ENCODE results near the gene IRGQ.

Gene IRGQ

DNA sequence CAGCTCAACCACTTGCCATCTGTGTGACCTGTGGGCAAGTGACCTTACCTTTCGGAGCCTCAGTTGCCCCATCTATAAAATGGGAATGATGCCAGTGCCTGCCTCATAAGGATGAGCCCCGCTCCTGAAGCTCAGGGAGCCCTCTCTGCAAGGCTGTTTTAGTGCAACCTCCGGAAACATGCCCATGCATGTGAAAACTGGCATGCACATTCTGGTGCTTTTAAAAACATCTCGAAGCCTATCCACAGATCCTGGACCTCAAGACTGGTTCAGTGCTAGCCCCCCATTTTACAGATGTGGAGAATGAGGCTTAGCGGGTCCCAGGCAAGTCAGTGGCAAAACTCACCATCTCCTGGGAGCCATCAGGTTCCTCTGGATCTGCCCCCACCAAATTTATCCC lies 38.1 kb upstream of the IRGQ start:
- TF ChIP-seq POLR2A (IDR thresholded peaks at IDR 0.05; ENCODE audit: low read length), result no peak
- no peak for DNase-seq

DNA sequence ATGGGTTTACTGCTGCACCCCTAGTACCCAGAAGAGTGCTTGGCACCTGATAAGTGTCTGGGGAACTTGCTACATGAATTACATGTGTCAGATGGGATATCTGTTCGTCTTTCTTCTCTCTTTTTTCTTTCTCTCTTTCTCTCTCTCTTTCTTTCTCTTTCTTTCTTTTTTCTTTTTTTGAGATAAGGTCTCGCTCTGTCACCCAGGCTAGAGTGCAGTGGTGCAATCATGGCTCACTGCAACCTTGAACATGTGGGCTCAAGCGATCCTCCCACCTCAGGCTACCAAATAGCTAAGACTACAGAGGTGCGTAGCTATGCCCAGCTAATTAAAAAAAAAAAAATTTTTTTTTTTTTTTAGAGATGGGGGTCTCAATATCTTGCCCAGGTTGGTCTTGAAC lies 37.6 kb upstream of the IRGQ start:
- TF ChIP-seq GATA1 (IDR thresholded peaks at IDR 0.05; ENCODE audit: low read depth, low read length) (no peak), POLR2A (IDR thresholded peaks at IDR 0.05; ENCODE audit: low read length) (no peak)
- no peak for DNase-seq

DNA sequence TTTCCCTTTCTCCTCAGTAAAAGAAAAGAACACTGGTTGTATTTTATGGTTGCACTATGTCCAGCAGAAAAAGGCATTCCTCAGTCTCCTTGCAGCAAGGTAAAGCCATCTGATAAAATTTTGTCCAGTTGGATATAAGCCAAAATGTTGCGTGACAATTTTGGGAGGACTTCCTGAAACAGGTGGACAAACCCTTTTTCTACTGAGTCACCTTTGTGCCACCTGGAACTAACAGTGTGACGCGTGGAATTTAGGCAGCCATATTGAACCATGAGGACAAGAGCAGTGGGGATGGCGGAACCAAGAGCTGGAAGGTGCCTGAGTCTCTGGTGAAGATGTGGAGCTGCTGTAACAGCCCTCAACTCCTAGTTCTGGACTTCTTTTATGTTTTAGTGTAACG lies 35.6 kb upstream of the IRGQ start:
- no peak for DNase-seq
- no peak for TF ChIP-seq GATA1 (IDR thresholded peaks at IDR 0.05; ENCODE audit: low read depth, low read length)
- no peak for TF ChIP-seq POLR2A (IDR thresholded peaks at IDR 0.05; ENCODE audit: low read length)

DNA sequence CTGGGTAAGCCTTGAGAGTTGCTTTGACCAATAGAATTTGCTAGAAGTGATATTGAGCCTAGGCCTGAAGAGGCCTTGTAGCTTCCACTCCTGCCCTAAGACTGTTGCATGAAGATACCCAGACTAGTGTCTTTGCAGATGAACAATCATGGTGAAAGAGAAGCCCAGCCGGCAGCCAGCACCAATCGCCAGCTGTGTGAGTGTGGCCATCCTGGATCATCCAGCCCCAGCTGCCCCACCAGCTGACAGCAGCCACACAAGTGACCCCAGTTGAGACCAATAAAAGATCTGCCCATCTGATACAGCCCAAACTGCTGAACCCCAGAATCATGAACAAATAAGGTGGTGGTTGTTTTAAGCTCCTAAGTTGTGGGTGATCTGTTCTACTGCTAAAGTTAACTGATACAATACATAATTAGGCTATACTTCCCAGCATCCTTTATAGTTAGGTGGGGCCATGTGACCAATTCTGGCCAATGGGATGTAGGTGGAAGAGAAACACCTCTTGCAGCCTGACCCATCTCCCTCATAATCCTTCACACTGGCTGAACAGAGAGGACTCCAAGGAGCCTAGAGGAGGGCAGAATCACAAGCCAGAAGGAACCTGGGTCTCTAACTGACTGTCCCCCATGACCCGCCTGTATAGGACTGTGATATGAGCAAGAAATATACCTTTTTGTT lies 32.9 kb upstream of the IRGQ start:
- TF ChIP-seq GATA1 (IDR thresholded peaks at IDR 0.05; ENCODE audit: low read depth, low read length) (no peak), POLR2A (IDR thresholded peaks at IDR 0.05; ENCODE audit: low read length) (no peak)
- DNase-seq, result no peak

DNA sequence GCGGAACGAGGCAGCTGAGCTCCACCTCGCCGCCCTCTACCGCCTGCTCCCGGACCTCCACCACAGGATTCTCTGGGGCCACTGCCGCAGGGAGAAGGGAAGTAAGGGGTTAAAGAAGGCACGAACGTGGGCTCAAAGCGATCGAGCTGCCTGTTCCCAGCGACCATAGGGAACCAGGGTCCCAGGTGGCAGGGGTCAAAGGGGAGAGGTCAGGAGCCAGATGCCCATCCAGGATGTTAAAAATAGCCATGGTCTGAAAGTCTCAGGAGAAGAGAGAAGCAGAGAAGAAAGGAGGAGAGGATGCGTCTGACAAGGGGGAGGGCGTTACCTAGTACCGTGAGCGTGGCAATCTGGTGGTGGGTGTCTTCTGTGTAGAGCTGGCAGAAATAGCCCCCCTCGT lies 30.9 kb upstream of the IRGQ start:
- TF ChIP-seq POLR2A (IDR thresholded peaks at IDR 0.05; ENCODE audit: low read length), result no peak
- no peak for TF ChIP-seq GATA1 (IDR thresholded peaks at IDR 0.05; ENCODE audit: low read depth, low read length)
- DNase-seq, result no peak

DNA sequence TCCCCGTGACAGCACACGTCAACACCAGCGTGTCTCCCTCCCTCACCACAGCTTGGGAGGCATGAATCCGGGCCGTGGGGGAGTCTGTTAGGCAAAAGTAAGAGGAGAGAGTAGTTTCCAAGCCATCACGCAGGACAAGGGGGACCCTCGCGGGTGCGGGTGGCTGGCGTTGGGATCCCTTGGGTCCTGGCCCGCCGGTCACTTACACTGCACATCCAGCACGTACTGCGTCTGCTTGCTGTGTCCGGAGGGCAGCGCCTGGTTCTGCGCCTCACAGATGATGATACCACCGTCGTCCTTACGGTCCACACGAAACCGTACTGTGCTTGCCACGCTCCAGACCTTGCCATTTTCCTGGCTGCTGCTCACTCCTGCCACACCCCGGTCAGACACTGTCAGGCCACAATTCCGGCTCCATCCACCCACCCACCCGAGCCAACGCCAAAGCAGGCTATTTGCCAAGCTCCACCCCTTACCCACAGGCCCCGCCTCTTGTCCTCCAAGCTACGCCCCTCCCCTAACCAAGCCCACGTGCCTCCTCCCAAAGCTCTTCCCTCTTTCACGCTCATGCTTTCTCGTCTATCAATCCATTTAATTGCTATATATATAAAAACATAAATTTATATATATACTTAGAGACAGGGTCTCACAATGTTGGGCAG lies 30.1 kb upstream of the IRGQ start:
- DNase-seq, result peak; percentile 38 to 50
- no peak for TF ChIP-seq POLR2A (IDR thresholded peaks at IDR 0.05; ENCODE audit: low read length)

DNA sequence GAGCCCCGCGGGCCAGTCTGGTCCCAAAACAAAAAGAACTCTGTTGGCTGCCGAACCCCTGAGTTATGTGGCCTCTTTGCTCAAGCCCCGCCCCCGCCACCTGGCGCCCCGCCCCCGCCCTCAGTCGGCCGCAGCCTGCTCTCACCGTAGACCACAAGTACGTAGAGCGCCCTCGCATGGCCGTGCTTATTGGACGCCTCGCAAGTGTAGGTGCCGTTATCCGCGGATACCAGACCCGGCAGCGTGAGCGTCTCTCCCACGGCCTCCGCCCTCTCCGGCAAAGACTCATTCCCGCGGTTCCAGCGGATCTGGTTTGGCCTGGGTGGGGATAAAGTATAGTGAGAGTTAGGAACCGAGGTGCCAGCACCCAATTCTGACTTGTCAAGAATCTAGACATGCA lies 29.0 kb upstream of the IRGQ start:
- no peak for TF ChIP-seq POLR2A (IDR thresholded peaks at IDR 0.05; ENCODE audit: low read length)
- DNase-seq, result peak; percentile 90 to 91

DNA sequence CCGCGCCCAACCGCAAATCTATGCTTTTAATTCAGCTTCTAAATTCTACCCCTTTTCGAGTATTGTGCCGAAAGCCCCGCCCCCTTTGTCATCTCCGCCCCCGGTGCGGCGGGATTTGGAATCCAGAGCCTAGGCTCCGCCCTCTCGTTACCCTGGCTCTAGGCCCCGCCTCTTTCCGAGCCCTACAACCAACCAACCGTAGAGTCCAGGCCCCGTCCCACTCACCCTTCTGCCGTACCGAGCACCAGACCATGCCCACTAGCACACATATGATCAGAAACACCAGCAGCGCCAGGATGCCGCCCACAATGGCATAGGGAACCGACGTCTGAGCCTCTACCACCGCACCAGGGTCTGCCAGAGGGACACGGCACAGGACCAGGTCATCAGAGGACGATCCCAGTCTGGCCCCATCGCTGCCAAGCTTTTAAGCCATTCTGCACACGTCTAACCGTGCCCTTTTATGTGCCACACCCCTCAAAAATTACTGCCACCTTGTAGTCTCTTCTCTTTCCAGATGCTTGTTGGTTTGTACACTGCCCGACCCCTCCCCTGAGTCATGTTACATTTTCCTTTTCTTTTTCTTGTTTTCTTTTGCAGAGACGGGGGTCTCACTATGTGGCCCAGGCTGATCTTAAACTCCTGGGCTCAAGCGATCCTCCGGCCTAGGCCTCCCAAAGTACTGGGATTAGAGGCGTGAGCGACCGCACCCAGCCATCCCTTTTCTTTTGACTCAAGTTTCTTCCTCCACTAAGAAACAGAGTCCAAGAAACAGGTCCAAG lies 28.1 kb upstream of the IRGQ start:
- DNase-seq, result no peak
- TF ChIP-seq GATA1 (IDR thresholded peaks at IDR 0.05; ENCODE audit: low read depth, low read length), result no peak

DNA sequence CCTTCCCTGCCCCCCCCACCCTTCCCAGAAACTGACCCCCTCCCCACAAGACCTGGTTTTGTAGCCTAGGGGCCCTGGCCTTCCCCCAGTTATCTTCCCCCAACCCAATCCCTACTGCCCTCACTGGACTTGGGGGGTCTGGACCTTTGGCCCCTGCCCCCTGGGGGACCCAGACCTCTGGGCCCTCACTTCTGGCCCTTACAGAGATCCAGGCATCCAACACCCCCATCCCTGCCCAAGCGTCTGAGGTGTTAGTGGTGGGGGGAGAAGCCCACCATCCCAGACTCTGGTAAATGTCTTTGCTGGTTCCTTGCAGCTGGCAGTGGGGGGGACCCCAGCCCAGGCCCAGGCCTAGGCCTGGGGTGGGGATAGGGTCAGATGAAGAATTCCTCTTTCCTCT lies 27.0 kb upstream of the IRGQ start:
- no peak for DNase-seq
- TF ChIP-seq GATA1 (IDR thresholded peaks at IDR 0.05; ENCODE audit: low read depth, low read length) (no peak), POLR2A (IDR thresholded peaks at IDR 0.05; ENCODE audit: low read length) (no peak)

DNA sequence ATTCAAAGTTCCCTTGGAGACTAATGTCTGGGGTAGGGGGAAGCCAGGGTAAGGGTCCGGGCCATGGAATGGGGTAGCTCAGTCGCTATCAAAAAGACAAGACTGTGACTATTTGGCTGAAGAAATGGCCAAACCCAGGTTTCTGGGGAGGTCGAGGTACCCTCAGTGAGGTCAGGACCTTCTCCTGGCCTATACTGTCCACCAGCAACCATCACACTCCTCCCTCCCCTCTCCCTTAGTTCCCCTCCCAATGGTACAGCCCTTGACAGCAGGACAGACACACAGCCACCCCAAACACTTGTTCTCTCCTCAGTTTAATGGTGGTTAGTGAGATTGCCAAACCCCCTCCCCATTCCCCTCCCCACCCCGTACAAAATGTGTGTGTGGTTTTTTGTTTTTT lies 26.1 kb upstream of the IRGQ start:
- TF ChIP-seq POLR2A (IDR thresholded peaks at IDR 0.05; ENCODE audit: low read length) (no peak), GATA1 (IDR thresholded peaks at IDR 0.05; ENCODE audit: low read depth, low read length) (no peak)
- DNase-seq, result no peak

DNA sequence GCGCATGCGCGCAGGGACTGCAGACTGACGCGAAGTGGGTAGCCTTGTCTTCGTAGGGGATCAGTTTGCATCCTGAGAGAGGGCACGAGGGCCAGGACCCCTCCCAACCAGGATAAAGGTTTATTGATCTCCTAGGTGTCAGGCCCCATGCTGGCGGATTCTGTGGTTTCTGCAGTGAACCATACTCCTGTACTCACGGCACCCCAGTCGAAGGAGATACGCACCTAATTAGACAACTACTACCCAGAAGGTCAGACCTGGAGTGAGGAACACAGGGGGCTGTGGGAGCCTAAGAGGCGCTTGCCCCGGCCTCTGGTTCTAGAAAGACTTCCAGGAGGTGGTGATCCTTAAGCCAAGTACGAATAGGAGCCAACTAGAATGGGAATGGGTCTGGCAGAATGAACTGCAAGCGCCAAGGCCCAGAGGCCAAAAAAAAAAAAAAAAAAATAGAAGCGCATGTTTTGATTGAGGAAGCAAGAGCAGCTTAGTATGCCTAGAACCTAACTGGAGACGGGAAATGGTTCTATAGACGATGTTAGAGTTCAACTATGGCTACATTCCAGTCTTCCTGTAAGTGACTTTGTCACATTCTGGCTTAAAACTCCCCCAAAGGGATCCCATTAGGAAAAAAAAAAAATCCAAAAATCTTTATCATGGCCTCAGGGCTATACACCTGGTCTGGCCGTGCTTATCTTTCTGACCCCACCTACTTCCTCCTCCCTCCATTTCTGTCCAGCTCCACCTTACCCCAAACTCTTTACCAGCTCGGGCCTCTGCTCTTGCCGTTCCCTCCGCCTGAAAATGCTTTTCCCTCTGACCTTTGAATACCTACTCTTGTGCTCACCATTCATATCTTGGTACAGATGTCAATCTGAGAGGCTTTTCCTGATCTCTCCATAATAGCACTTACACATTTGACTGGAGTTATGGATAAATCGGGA lies 24.4 kb upstream of the IRGQ start:
- no peak for DNase-seq
- no peak for TF ChIP-seq POLR2A (IDR thresholded peaks at IDR 0.05; ENCODE audit: low read length)
- TF ChIP-seq GATA1 (IDR thresholded peaks at IDR 0.05; ENCODE audit: low read depth, low read length), result no peak

DNA sequence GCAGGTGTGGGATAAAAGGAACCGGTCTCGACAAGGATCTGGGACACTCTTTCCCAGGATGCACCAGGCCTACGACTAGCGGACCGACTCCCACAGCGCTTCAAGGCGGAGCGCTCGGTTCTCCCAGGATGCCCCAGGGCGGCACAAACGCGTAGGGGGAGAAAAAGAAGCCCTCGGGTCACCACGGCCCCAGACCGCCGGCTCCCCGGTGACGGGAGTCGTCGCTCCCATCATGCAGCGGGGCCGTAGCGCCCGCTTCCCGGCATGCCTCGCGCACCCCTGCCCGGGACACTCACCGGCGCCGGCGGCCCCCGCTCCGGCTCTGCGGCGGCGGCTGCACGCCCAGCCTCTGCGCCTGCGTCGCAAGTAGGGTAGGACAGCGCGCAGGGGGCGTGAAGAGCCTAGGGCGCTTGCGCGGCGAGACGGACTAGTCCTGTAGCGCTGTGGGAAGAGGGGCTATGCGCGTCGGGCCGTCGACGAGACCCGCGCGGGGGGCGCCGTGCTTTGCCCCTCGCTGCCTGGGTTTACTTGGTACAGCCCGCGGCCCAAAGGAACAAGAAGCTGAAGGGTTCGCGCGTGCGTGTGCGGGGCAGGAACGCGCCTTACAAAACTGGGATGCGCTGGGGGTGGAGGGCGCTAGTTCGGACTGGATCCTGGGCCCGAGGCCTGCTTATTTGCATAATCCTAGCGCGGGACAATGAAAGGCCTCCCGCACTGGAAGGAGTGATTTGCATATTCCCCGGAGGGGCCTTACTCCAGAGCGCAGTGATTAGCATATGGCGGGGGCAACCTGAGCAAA lies 23.5 kb upstream of the IRGQ start, which contains the start of gene ZNF428:
TSS of gene ZNF428 (minus strand) at position 368 of the 799 bp plus-strand sequence. CDS start 5,325 bp downstream, outside the sequence.
- TF ChIP-seq GATA1 (IDR thresholded peaks at IDR 0.05; ENCODE audit: low read depth, low read length), result no peak
- peak; percentile 97 for TF ChIP-seq POLR2A (IDR thresholded peaks at IDR 0.05; ENCODE audit: low read length)
- DNase-seq, result peak; percentile 92 to 94

DNA sequence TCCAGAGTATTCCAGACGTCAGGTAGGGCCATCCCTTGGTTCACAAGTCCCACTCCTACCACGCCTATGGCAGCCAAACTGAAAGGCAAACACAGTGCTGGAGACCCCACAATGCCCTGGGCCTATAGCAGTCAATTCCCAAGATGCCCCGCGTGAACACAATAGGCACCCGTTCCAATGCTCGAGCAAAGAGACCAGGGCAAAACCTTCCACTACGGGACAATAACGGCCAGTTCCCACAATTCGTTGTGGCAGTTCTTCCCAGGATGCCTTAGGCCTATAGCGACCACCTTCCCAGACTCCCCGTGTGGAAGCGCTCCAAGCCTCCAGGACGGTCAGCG lies 23.0 kb upstream of the IRGQ start:
- DNase-seq, result peak; percentile 81 to 82
- TF ChIP-seq POLR2A (IDR thresholded peaks at IDR 0.05; ENCODE audit: low read length) (no peak), GATA1 (IDR thresholded peaks at IDR 0.05; ENCODE audit: low read depth, low read length) (no peak)

All from erythroblast (primary cell).